Inflammatory macrophage (primary cell): ENCODE data around the gene A3GALT2.

Experiments
- DNase-seq, 2 donors: peaks; one replicate each; pipeline ENCODE4 v3.0.0-alpha.2; 2020 to 2022

Gene A3GALT2

DNA sequence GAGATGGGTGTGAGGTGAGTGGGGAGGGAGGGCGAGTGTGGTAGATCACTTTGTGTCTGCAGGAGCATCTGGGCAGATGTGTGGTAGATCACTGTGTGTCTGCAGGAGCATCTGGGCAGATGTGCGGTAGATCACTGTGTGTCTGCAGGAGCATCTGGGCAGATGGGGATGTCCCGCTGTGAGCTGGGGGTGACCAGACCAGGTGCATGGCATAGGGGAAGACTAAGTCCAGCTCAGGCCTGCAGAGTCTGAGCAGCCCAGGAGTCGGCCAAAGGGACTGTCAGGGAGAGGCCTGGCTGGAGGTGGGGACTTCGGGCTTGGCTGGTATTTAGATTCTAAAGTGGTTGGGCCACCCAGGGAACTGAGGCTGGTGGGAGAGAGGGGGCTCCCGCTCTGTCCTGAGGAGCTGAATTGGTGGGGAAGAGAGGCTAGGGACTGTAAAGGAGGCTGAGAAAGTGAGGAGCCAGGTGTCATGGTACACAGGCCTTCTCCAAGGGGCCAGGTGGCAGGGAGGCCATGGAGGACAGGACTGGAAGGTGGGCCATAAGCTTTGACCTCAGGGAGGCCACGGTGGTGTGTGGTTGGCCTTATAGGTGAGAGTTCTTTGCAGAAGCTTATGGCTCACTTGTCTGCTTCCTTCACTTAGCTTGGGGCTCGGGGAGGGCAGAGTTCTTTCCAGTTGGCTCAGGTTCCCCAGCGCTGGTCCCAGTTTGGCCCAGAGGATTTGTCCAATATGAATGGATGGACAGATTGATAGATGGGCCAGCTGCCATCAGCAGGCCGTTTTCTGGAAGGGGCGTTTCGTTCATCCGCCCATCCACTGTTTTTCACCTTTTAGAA is 49.0 kb downstream of the A3GALT2 start:
- DNase-seq = no peak

DNA sequence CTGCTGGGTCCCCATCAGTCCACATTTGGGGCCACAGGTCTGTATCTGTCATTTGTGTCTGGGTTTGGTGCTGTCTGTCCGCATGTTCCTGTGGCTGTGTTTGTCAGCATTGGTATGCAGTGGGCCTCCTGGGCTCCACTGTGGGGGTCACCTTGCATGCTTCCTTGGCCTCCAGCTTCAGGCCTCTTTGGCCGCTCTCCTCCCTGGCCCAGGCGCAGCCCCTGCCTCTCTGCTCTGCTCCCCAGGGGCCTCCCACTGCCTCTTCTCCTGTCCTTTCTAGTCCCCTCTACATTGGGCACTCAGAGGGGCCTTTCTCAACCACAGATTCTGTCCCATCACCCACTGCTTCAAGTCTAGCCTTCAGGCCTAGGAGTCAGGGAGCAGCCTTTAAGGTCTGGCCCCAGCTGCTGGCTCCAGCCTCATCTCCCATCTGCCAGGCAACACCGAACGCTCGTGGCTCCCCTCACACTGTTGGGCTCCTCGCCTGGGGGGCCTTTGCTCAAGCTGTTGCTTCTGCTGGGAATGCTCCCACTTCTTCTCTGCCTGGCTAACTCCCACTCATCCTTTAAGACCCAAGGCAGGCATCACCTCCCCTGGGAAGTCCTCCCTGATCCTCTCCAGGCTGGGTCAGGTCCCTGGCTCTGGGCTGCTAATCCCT is 50.0 kb downstream of the A3GALT2 start:
- DNase-seq = no peak

DNA sequence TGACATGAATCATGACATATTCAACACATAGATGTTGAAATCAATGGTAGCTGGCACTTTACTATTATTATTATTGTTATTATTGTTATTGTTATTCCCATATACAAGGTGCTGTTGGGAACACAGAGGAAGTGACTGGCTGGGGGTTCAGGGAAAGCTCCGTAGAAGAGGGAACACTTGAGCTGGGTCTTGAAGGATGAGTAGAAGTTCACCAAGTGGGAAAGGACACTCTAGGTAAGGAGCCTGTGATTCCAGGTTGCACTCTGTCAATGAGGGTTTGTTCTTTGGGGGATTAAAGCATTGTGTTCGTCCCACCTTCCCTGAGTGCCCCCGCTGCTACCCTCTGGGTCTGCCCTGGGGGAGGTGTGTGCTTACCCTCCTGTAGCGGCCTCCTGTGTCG is 50.5 kb downstream of the A3GALT2 start:
- DNase-seq = no peak

DNA sequence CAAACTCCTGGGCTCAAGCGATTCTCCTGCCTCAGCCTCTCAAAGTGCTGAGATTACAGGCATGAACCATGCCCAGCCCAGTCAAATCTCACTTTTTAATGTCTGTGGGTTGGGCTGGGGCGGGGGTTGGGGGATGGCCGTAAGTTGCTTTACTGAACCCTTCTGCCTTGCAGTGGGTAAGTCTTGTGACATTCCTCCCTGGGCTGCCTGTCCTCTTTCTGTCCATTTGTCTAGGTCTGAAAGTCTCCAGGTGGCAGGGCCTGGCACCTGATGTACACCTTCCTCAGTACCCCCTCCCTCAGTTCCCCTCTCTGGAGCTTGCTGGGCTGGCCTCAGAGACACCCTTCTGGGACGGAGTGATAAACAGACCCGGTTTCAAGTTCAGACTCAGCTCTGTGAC is 51.3 kb downstream of the A3GALT2 start:
- DNase-seq = no peak

DNA sequence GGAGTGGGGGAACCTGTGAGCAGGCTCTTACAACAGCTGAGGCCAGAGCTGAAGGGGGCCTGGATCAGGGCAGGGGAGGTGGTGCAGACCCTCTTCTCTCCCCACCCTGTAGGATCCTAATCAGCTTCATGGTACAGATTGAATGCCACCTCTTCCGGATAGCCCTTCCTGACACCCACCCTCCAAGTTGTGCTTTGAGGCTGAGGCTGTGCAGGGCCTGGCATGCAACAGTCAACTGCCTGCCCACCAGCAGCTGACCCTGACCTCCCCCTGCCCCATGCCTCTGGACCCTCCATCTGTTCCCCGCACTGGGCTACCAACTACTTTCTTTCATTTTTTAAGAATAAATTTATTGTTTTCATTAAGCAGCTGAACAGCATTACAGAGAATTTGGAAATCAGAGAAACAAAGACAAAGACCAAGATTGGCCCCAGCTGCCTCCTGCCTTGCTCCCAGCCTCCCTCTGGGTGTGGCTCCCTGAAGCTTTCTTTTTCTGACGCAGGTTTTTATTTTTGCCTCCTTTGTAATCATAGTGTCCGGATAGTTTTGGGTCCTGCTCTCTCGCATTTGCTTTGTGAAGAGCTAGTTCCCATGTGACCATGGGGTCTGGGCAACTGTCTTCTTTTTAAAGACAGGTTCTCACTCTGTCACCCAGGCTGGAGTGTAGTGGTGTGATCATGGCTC is 51.8 kb downstream of the A3GALT2 start:
- no peak for DNase-seq

DNA sequence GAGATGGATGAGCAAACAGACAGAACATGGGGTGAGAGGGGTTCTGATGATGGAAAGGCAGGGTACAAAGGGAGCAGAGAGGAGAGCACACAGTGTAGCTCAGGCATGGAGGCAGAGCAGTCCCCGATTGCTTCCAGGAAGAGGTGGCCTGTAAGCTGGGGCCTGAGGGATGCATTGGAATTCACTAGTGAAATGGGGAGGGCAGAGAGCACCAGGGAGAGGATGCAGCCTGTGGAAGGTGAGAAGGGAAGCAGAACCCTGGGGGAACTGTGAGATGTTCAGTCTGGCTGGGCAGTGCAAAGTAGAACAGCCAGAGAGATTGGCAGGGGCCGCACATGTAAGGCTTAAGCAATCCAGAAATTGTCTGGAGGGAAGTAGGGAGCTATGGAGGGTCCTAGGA is 52.4 kb downstream of the A3GALT2 start:
- no peak for DNase-seq

DNA sequence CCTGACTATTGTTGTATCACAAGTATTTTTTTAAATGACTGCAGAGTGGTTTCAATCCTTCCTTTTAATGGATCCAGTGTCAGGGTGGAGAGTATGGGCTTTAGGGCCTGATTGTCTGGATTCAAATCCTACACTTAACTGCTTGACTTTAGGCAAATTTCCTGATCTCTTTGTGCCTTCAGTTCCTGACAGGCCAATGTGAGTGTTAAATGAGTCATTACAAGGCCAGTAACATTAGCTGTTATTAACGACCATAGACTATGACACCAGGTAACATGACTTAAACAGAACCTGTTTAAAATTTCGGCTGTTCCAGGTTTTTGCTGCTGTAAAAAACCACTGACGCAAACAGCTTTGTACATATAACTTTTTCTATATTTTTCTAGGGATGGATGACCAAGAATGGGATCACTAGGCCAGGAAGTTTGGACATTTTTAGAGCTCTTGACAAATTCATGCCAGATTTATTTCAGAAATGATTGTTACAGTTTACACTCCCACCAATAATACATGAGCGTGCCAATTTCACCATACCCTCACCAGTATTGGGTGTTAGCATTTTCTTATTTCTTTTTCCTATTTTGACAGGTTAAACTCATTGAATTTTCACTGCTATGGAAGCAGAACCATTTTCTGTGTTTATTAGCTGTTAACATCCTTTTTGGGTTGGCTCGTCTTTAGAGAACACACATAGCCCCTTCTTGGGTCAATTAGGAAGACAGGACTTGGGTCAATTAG is 53.3 kb downstream of the A3GALT2 start:
- DNase-seq = no peak

DNA sequence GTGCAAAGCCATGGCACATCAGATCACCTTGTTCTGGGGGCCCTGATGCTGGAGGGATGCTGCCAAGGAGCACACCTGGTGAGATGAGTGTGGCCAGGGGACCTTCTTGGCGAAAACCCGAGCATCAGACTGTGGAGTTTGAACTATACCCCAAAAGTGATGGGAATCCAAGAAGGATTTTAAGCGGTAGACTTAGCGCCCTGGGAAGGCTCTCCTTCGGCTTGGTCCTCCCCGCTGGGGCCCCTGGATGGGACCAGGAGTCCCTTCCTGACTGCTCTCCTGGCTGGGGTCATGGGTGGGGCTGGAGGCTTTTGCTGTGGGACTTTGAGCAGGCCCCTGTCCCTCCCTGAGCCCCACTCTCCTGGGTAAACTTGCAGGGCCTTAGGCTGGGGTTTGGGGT is 54.1 kb downstream of the A3GALT2 start:
- DNase-seq = no peak

DNA sequence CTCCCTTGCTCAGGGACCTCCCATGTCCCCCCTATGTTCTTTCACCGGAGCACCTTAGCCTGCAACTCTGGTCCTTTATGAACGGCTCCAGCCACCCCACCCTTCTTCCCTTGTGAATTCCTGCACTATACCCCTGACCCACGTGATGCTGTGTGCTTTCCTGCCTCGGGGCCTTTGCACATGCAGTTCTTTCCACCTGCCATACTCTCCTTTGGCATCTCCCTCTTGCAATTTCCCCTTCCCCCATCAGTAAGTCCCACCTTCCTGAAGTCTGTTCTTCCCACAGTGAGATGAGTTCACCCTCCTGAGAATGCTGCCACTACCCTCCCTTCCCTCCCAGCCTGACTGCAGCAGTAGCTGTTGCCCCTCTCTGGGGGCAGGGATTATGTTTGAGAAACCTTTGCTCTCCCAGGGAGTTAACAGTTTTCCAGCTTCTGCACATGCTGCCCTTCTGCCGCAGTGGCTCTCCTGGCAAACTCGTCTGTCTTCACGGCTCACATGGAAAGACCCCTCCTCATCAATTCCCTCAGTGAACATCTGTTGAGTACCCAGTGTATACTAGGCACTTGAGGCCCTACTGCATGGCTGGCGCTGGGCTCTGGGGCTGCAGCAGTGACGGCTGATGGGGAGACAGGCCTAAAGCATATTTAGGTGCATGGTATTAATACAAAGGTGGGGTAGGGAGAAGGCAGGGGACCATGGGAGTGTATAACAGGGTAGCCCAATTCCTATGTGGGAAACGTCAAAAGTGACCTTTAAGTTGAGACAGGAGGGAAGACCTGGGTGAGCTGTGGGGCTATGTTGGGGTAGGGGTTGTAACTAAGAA is 54.9 kb downstream of the A3GALT2 start:
- DNase-seq = no peak

DNA sequence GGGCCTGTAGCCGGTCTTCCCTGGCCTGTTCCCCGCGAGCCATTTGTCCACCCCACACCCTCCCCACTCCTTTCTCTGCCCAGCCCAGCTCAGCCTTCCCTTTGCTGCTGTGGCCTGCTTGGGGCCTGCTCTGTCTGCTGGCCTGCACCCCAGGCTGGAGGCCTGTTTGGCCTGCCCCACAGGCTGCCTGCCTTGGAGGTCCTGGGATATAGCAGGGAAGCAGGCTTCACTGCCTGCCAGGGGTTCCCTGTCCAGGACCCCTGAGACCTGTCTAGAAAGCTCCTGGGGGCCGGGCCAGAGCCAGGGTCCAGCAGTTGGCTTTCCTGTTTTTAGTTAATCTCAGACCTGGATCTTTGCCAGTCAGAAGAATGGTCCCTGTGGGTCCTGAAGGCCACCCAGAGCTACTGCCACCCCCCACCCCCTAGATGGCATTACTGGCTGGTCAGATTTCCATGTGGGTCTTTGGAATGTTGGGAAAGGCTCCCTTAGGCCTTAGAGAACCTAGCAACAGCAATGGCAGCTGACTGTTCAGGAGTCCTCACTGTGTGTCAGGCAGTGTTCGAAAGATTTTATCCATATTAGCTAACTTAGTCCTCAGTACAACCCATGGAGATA is 56.9 kb downstream of the A3GALT2 start:
- DNase-seq = no peak

DNA sequence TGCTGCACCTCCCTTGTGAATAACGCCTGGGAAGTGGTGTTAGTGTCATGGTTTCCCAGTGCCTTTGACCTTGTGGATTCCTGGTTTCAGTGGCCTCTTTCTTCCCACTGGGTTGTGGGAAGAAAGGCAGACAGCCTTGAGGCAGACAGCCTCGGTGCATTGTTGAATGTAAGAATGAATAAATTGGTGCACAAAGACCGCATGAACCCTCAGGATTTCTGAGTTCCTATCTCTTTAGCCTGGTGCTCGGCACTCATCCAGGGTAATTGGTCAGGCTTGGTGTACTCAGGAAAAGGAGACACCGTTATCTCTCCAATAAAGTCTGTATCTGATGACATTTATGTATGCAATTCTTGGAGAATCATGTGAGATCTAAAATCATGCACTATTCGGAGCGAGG is 59.6 kb downstream of the A3GALT2 start:
- DNase-seq = no peak

DNA sequence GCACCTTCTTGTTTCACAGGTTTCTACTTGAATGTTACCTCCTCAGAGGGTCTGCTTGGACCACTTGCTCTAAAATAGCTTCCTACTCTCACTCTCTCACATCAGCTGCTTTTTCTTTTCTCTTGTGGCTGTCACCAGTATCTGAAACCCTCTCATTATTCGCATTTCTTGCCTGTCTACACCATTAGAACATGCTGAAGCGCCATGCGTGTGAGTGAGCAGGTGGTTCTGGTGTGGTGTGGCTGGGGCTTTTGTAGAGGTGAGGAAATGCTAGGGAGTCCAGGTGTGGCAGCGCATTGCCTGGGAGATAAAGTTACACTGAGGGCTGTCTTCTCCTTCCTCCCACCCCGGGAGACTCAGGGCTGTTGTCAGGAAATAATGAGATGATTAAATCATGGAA is 60.5 kb downstream of the A3GALT2 start:
- DNase-seq = no peak

DNA sequence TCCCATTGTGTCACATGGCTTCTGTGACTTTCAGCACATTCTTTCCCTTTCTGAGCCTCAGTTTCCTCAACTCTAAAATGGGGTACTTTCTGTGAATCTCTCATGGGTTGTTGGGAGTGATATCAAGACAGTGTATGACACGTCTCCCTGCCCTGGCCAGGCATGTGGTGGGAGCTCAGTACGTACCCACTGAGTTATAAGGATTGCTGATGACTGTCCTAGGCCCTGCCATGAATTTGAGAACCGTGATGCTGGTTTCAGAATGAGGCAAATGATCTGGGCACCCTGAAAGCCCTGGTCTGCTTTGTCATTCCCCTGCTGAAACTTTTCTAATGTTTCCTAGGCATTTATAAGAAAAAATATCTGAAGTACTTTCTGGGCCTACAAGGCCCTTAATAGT is 61.0 kb downstream of the A3GALT2 start:
- DNase-seq = no peak

DNA sequence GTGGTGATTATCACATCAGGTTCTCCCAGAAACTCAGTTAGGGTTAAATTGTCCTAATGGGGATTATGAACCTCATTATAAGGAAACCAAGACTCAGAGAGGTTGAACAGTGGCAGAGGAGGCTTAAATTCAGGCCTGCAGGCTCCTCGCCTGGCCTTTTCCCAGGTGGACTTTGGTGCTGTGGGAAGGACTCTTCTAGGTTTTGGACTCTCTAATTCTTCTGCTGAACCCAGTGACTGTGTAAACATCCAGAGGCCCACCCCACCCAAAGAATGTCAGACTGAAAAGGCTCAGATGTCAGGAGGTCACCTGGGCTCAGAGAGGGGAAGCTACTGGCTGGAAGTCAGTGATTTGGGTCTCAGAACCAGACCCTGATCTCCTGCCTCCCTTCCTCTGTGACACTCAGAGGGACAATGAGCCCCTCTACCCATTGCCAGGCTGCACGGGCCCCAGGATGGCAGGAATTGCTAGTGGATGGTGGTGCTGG is 62.1 kb downstream of the A3GALT2 start:
- no peak for DNase-seq

DNA sequence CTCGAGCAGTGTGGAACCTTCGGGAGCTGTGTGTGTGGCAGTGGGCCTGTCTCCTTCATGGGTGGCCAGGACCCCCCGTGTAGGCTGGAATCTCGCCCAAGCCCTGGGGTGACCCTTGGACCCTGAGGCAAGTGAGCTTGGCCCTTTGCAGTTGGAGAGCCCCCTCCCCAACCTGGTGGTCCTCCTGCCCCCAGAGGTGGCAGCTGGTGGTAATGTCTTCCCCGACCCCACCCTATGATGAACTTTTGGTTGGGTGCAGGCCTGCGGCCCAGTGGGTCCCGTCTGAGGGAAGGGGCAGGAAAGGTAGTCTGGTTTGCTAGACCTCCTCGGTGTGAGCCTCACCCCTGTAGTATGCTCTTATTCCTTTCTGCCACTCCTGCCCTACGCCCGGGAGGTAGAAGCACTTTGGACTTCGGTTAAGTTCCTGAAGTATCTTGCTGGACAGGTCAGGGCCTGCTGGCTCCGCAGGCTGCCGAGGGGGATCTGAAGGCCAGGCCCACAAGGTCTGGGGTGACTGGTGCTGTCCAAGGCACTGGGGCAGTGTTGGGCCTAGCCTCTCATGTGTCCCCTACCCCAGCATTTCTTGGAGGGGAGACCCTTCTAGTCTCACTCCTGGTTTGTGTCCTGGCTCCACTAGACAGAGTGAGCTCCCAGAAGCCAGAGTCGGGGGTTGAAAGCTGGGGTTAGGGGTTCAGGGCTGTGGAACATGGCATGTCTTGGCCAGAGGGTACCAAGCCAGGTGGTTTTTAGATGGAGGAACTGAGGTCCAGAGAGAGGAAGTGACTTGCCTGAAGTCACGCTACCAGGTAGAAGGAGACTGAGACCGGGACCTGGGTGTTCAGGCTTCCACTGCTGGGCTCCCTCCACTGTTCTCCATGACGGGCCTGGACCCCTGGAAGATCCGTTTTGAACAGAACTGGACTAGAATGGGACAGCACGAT is 62.9 kb downstream of the A3GALT2 start:
- no peak for DNase-seq

DNA sequence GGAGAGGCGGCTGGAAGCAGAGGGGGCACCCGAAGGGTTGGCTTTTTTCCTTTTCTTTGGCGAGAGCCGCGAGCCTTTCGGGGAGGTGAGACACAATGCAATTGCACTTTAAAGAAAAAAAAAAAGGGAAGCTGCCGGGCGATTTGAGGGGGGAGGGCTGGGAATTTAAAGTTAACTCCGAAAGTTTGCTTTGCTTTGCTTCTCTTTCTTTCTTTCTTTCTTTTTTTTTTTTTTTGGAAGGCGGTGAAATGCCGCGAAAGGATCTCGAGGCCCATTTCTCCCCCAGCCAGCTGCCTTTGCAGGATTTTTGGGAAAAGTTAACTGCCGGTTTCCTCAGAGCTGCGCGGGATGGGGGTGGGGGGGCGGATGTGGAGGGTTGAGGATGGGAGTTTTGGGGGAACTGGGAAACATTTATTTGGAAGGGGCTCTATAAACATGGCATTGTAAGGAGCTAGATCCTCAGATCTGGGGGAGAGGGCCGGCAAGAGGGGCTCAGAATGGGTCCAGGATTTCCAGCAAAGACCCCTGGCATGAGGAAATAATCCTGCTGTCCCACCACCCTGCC is 63.6 kb downstream of the A3GALT2 start:
- DNase-seq = no peak
